K562 (cell line): Measurements from ENCODE around the gene WDR54. TPM values are rescaled to one million over a fixed set of nuclear protein-coding genes. Genes with fewer than 3 reads are reported as not detected.

ENCODE experiments used
- ATAC-seq: fragments of 200-7000 bp; cut with Tn5 transposase; 3 replicates; pipeline ENCODE4 v1.9.1; 2020; ENCODE audit warnings: moderate library complexity
- BruUV-seq: library from RNA; stranded (reverse); fragments of 400-500 nt; replicated peaks from 2 replicates; lab custom pipeline; 2021; lab: Mats Ljungman, UMichigan
- CTCF ChIA-PET: fragments of 300-600 bp; formaldehyde crosslinking; extraction: SDS; loops from one replicate; lab custom pipeline; 2021; ENCODE audit warnings: low intra/inter-chr PET ratio; lab: Yijun Ruan, JAX
- POLR2A ChIA-PET: fragments of 300-600, 350-650 bp; sonication (Branson Sonifier 250); formaldehyde crosslinking; extraction: SDS; loops from one replicate; lab custom pipeline; 2021; ENCODE audit warnings: antibody characterized with exemption, inconsistent platforms; lab: Yijun Ruan, JAX
- DNase-seq, 4 experiments: peaks; one replicate each; pipeline versions ENCODE4 v3.0.0 to v3.0.0-alpha.2; 2011 to 2018; ENCODE audit warnings: low spot score in 3 of 4, mixed read lengths in 3 of 4; ENCODE audit errors: extremely low read depth in 1 of 4
- FAIRE-seq: peaks from 2 replicates; lab custom pipeline; 2011; peaks lifted over from hg19 to GRCh38; lab: Jason Lieb, UNC
- H2AFZ ChIP-seq: 2 replicates; pipeline ENCODE4 v1.6.0; 2011; ENCODE audit warnings: low read depth, low read length, control low read depth, inconsistent platforms
- H3K27ac ChIP-seq: fragments of 200-600 bp; 3 replicates; pipeline ENCODE4 v1.8.0; 2011; ENCODE audit warnings: low read depth, mild to moderate bottlenecking, control low read depth, inconsistent platforms, low read length, moderate library complexity, mixed read lengths; ENCODE audit errors: extremely low read depth
- H3K27me3 ChIP-seq, 2 experiments: fragments of 300-600 bp in 1 of 2; 2 replicates in 1 of 2; 3 replicates in 1 of 2; pipeline versions ENCODE4 v1.6.0 to v1.8.0; 2011; ENCODE audit warnings: inconsistent platforms in 2 of 2, low read length in 2 of 2, mild to moderate bottlenecking in 1 of 2, mixed read lengths in 1 of 2, moderate library complexity in 1 of 2; ENCODE audit not compliant: control insufficient read depth in 2 of 2, insufficient read depth in 2 of 2
- H3K36me3 ChIP-seq: fragments of 300-600 bp; 3 replicates; pipeline ENCODE4 v1.8.0; 2011; ENCODE audit warnings: mild to moderate bottlenecking, low read length, inconsistent platforms; ENCODE audit not compliant: control insufficient read depth, insufficient read depth
- H3K4me1 ChIP-seq, 2 experiments: fragments of 200-600 bp in 1 of 2; replicated peaks in 1 of 2; 2 replicates in 1 of 2; 3 replicates in 1 of 2; pipeline versions ENCODE4 v1.5.1 to v1.8.0; 2011; ENCODE audit warnings: inconsistent platforms in 2 of 2, low read length in 2 of 2, mild to moderate bottlenecking in 1 of 2, mixed read lengths in 1 of 2, moderate library complexity in 1 of 2; ENCODE audit not compliant: control insufficient read depth in 2 of 2, insufficient read depth in 2 of 2
- H3K4me2 ChIP-seq: 2 replicates; pipeline ENCODE4 v1.6.1; 2011; ENCODE audit warnings: low read length, control low read depth, inconsistent platforms, mixed read lengths; ENCODE audit not compliant: insufficient read depth
- H3K4me3 ChIP-seq: fragments of 200-600 bp; sonication (generic), shearing (Covaris generic); 2 replicates; pipeline ENCODE4 v1.5.1; 2016; ENCODE audit warnings: control low read depth, inconsistent platforms
- H3K79me2 ChIP-seq: fragments of 200-600 bp; 3 replicates; pipeline ENCODE4 v1.8.0; 2011; ENCODE audit warnings: low read length, inconsistent platforms; ENCODE audit not compliant: control insufficient read depth, insufficient read depth
- H3K9ac ChIP-seq, 2 experiments: 2 replicates each; pipeline versions ENCODE4 v1.6.0 to v1.6.1; 2011; ENCODE audit warnings: low read depth in 2 of 2, low read length in 2 of 2, control low read depth in 1 of 2, inconsistent platforms in 1 of 2, mild to moderate bottlenecking in 1 of 2, mixed read lengths in 1 of 2; ENCODE audit not compliant: insufficient read depth in 1 of 2
- H3K9me1 ChIP-seq: one replicate; pipeline ENCODE4 v1.6.0; 2011; ENCODE audit warnings: inconsistent platforms, mild to moderate bottlenecking, low read length, moderate library complexity; ENCODE audit not compliant: control insufficient read depth, insufficient read depth
- H3K9me3 ChIP-seq: replicated peaks from 2 replicates; pipeline ENCODE4 v1.5.1; 2011; ENCODE audit warnings: low read depth, low read length, inconsistent platforms; ENCODE audit not compliant: control insufficient read depth, insufficient read depth
- H4K20me1 ChIP-seq: replicated peaks from 2 replicates; pipeline ENCODE4 v1.6.1; 2011; ENCODE audit warnings: low read length, inconsistent platforms, mixed read lengths; ENCODE audit not compliant: control insufficient read depth, insufficient read depth
- EP400 ChIP-seq: fragments of 450-650 bp; IDR thresholded peaks from 2 replicates; pipeline ENCODE4 v1.6.1; 2017; ENCODE audit warnings: antibody characterized with exemption, mild to moderate bottlenecking, moderate library complexity
- KDM5B ChIP-seq: fragments of 200-600 bp; sonication (generic); IDR thresholded peaks from 2 replicates; pipeline ENCODE4 v1.6.1; 2012; ENCODE audit warnings: low read depth, mild to moderate bottlenecking, moderate library complexity, low read length, control low read depth, inconsistent platforms; ENCODE audit not compliant: insufficient replicate concordance
- PRPF4 ChIP-seq: fragments of 200-400 bp; formaldehyde crosslinking; IDR thresholded peaks from one replicate; pipeline ENCODE4 v1.6.1; 2017; ENCODE audit warnings: low read length, low read depth, mild to moderate bottlenecking; ENCODE audit not compliant: insufficient read depth, poor library complexity, severe bottlenecking
- SRSF7 ChIP-seq: fragments of 200-400 bp; formaldehyde crosslinking; optimal IDR thresholded peaks from 2 replicates; pipeline ENCODE3; 2017; ENCODE audit warnings: mild to moderate bottlenecking, low read depth, low read length
- THRA ChIP-seq: fragments of 450-650 bp; IDR thresholded peaks from 2 replicates; pipeline ENCODE4 v1.6.1; 2017; ENCODE audit warnings: mild to moderate bottlenecking, moderate library complexity
- TRIM28 ChIP-seq: fragments of 450-650 bp; IDR thresholded peaks from 2 replicates; pipeline ENCODE4 v1.6.1; 2017
- ZNF408 ChIP-seq: fragments of 250-450 bp; sonication (Bioruptor Pico); IDR thresholded peaks from 2 replicates; pipeline ENCODE4 v1.4.0; 2020; ENCODE audit warnings: low read depth, mild to moderate bottlenecking, moderate library complexity
- WGBS: fragments of 100-300 bp; shearing (Covaris generic); methylation state at CpG from one replicate; pipeline ENCODE4 v1.1.6; 2016; ENCODE audit warnings: low coverage, mixed read lengths; ENCODE audit not compliant: insufficient coverage; ENCODE audit errors: missing lambda C conversion rate; 5-methylcytosine and 5-hydroxymethylcytosine counted together
- in situ Hi-C: fragments of 300-500 bp; cut with MboI; formaldehyde crosslinking; loops from 4 replicates; pipeline ENCODE4 v1.15.0; 2018; ENCODE audit warnings: inconsistent platforms, mixed read lengths
- intact Hi-C: fragments of 100-400 bp; cut with micrococcal nuclease; formaldehyde crosslinking; loops from 2 replicates; pipeline ENCODE4 v1.14.2; 2022
- polyA plus RNA-seq, 8 experiments: library from polyadenylated mRNA; depleted of rRNA in 4 of 8; stranded (reverse) in 5 of 8; unstranded in 3 of 8; fragments of >200 nt; fragmentation: Nextera tagmentation in 2 of 8; fragmentation: Illumina TruSeq in 1 of 8; extraction: Ambion mirVana in 2 of 8; extraction: Trizol in 1 of 8; gene quantifications; 2 replicates each; pipeline versions ENCODE4 v1.2.1 to v1.2.3, GENCODE V29; 2011 to 2014; ENCODE audit warnings: inconsistent platforms in 1 of 8, missing spikeins in 1 of 8
- total RNA-seq, 7 experiments: library from RNA; depleted of rRNA in 6 of 7; stranded (reverse); fragments of >200 nt in 6 of 7; fragmentation: Illumina TruSeq in 2 of 7; extraction: Trizol in 2 of 7; gene quantifications; 2 replicates each; pipeline versions ENCODE4 v1.2.1 to v1.2.3, GENCODE V29; 2011 to 2021; ENCODE audit warnings: low replicate concordance in 1 of 7
- TF ChIP-seq, protein P1 (sequence below): sonication (generic); formaldehyde crosslinking; IDR thresholded peaks from 2 replicates; pipeline ENCODE4 v1.8.0; 2022; ENCODE audit warnings: mild to moderate bottlenecking, missing genetic modification reagents
- TF ChIP-seq, protein P2 (sequence below): fragments of 250-450 bp; sonication (Bioruptor Pico); IDR thresholded peaks from 2 replicates; pipeline ENCODE4 v1.8.0; 2022; ENCODE audit warnings: moderate library complexity, mild to moderate bottlenecking, inconsistent platforms
- TF ChIP-seq, protein P3 (sequence below): sonication (generic); formaldehyde crosslinking; IDR thresholded peaks from 2 replicates; pipeline ENCODE4 v1.8.1; 2023; ENCODE audit warnings: mild to moderate bottlenecking, missing genetic modification reagents

WDR54 gene
- total and polyA plus RNA-seq, 9 of the 15 experiments (the other 6 are each of a cell fraction or from before 2014, with no cell fraction given), result 5.2 to 15.2 (median 7.4) TPM

DNA sequence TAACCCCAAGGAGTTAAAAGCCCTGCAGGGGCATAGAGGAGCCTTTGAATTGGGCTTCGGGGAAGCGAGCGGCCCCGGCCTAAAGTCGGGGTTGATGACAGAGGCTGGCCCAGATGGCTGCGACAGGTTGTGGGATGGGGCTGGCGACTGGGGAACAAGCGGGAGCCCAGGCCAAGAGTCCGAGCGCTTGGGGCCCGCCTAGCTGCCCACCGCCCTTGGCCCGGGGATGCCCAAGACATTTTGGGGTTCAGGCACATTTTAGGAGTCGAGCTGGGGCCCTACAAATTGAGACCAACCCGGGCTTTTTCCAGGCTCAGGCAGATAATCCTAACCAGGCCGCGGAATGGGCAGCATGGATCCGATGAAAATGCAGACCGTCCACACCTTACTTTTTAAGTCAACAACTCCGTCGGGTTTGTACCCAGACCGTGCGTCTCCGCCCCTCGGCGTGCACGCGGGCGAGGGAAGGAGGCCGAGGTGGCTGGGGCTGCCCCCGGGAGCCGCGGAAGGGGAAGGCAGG is 19.7 kb downstream of the WDR54 start (continued):
- TF ChIP-seq, protein P1, sequence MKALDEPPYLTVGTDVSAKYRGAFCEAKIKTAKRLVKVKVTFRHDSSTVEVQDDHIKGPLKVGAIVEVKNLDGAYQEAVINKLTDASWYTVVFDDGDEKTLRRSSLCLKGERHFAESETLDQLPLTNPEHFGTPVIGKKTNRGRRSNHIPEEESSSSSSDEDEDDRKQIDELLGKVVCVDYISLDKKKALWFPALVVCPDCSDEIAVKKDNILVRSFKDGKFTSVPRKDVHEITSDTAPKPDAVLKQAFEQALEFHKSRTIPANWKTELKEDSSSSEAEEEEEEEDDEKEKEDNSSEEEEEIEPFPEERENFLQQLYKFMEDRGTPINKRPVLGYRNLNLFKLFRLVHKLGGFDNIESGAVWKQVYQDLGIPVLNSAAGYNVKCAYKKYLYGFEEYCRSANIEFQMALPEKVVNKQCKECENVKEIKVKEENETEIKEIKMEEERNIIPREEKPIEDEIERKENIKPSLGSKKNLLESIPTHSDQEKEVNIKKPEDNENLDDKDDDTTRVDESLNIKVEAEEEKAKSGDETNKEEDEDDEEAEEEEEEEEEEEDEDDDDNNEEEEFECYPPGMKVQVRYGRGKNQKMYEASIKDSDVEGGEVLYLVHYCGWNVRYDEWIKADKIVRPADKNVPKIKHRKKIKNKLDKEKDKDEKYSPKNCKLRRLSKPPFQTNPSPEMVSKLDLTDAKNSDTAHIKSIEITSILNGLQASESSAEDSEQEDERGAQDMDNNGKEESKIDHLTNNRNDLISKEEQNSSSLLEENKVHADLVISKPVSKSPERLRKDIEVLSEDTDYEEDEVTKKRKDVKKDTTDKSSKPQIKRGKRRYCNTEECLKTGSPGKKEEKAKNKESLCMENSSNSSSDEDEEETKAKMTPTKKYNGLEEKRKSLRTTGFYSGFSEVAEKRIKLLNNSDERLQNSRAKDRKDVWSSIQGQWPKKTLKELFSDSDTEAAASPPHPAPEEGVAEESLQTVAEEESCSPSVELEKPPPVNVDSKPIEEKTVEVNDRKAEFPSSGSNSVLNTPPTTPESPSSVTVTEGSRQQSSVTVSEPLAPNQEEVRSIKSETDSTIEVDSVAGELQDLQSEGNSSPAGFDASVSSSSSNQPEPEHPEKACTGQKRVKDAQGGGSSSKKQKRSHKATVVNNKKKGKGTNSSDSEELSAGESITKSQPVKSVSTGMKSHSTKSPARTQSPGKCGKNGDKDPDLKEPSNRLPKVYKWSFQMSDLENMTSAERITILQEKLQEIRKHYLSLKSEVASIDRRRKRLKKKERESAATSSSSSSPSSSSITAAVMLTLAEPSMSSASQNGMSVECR (CRISPR knock-in tag), result no peak
- TF ChIP-seq, protein P2, sequence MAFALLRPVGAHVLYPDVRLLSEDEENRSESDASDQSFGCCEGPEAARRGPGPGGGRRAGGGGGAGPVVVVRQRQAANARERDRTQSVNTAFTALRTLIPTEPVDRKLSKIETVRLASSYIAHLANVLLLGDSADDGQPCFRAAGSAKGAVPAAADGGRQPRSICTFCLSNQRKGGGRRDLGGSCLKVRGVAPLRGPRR, result no peak
- TF ChIP-seq, all 486 proteins: peak for 0

DNA sequence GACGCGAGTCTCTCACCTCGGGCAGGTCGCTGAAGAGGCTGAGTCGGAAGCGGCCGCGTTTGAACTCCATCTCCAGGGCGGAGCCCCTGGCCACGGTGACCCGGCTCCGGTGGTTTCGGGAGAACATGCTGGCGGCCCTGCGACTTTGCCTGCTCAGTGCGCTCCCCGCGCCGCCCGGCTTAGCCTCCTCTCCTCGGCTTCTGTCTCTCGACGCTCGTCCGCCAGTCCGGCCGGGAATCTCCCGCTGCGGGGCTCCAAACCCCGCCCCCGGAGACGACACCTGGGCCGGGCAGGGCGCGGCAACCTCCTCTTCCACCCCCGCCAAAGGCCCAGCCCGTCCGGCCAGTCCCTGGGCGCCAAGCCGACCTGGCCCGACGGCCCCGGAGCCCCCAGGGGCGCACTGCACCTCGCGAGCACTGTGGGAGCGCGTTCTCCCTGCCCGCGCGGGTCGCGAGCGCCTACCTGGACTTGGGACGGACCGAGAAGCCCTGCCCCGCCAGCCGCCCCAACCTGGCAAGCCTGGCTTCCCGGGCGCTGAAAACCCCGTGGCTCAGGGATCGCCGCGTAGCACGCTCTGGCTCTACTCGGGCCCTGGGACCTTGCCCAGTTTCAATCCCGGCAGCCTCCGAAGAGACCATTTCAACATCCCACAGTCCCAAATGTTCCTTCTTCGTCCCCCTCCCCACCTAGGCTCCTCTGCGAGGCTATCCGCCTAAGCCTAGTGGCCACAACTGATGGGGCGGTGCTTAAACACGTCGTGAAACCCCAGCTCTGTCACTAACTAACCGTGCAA is 20.4 kb downstream of the WDR54 start, which contains the start of gene RTKN:
RTKN (minus strand) TSS at position 248 of the 793 bp plus-strand sequence; CDS start at position 127, 121 bp downstream.
- Histone ChIP-seq H3K9me3 (no peaks in the 10 kb centered on the region), H3K27me3 (no peaks in the 10 kb centered on the region), H3K9ac (peak within 1 kb of the TSS; percentile 65 to 94), H4K20me1 (no peaks in the 10 kb centered on the region), H3K4me2 (peak within 1 kb of the TSS; percentile 87), H3K27ac (peak within 1 kb of the TSS; percentile 71), H3K79me2 (no peaks in the 10 kb centered on the region), H2AFZ (peak within 1 kb of the TSS; percentile 98), H3K36me3 (no peaks in the 10 kb centered on the region), H3K4me1 (peaks cover 22 to 36% of the 10 kb centered on the region in 2 experiments; a peak in 4 of 5 replicates), H3K9me1 (no peaks in the 10 kb centered on the region), H3K4me3 (peak within 1 kb of the TSS; percentile 41; the same call in 1 of the 2 replicates)
- POLR2A ChIA-PET, result no interaction called here
- in situ Hi-C loops, result no loop called here
- ATAC-seq (no peak), DNase-seq (no peak), FAIRE-seq (no peak)
- CTCF ChIA-PET, result no interaction called here
- intact Hi-C loops, result no loop called here
- TF ChIP-seq PRPF4 (no peak), ZNF408 (CRISPR knock-in tag) (no peak), TRIM28 (no peak), KDM5B (no peak), EP400 (no peak), THRA (no peak), SRSF7 (peak; percentile 29)
- TF ChIP-seq, protein P3, sequence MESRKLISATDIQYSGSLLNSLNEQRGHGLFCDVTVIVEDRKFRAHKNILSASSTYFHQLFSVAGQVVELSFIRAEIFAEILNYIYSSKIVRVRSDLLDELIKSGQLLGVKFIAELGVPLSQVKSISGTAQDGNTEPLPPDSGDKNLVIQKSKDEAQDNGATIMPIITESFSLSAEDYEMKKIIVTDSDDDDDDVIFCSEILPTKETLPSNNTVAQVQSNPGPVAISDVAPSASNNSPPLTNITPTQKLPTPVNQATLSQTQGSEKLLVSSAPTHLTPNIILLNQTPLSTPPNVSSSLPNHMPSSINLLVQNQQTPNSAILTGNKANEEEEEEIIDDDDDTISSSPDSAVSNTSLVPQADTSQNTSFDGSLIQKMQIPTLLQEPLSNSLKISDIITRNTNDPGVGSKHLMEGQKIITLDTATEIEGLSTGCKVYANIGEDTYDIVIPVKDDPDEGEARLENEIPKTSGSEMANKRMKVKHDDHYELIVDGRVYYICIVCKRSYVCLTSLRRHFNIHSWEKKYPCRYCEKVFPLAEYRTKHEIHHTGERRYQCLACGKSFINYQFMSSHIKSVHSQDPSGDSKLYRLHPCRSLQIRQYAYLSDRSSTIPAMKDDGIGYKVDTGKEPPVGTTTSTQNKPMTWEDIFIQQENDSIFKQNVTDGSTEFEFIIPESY, result peak; percentile 31; the same call in 1 of the 2 replicates
- no TSS peak for BruUV-seq
- WGBS, result 91% methylated on average over 40 of the region's 75 CpGs
